HCT116 (cell line): ENCODE data around the gene ASNSD1. TPM values are rescaled to one million over a fixed set of nuclear protein-coding genes. Genes with fewer than 3 reads are reported as not detected.

Source experiments
- ATAC-seq: fragments of 200-7000 bp; cut with Tn5 transposase; 2 replicates; pipeline ENCODE4 v1.9.1; 2020; ENCODE audit warnings: mild to moderate bottlenecking, moderate library complexity
- BruUV-seq: library from RNA; stranded (reverse); fragments of 400-500 nt; replicated peaks from 2 replicates; lab custom pipeline; 2021; lab: Mats Ljungman, UMichigan
- CTCF ChIA-PET: fragments of 300-600 bp; sonication (Branson Sonifier 250); formaldehyde crosslinking; loops from one replicate; lab custom pipeline; 2021; ENCODE audit warnings: antibody characterized with exemption; lab: Charles Lee
- POLR2A ChIA-PET: fragments of 300-600, 350-600 bp; sonication (Branson Sonifier 250); formaldehyde crosslinking; loops from one replicate; lab custom pipeline; 2021; ENCODE audit warnings: antibody characterized with exemption; lab: Charles Lee
- RAD21 ChIA-PET, 2 experiments: fragments of 300-600 bp; sonication (Branson Sonifier 250); formaldehyde crosslinking; loops; one replicate each; lab custom pipeline; 2023; ENCODE audit warnings: low total read pairs in 2 of 2; ENCODE audit not compliant: uncharacterized antibody in 2 of 2, unreplicated experiment in 2 of 2, low non-redundant PET in 1 of 2; lab: Charles Lee
- DNase-seq: peaks from one replicate; pipeline ENCODE4 v3.0.0-alpha.2; 2010; ENCODE audit warnings: low read depth, low spot score
- H2AFZ ChIP-seq: fragments of 200-600 bp; shearing (Covaris generic), sonication (generic); 2 replicates; pipeline ENCODE4 v1.6.1; 2017; ENCODE audit warnings: low read depth, mixed run types, mixed read lengths, antibody characterized with exemption, low read length; ENCODE audit not compliant: poor library complexity, severe bottlenecking
- H3K27ac ChIP-seq: 2 replicates; pipeline ENCODE4 v1.5.1; 2012; ENCODE audit warnings: low read depth, low read length
- H3K27me3 ChIP-seq: fragments of 200-600 bp; sonication (generic); 2 replicates; pipeline ENCODE4 v1.6.1; 2016; ENCODE audit warnings: mixed run types, low read length, mixed read lengths; ENCODE audit not compliant: insufficient read depth
- H3K36me3 ChIP-seq, 2 experiments: fragments of 200-500 bp in 1 of 2; fragments of 200-600 bp in 1 of 2; sonication (Bioruptor generic) in 1 of 2; sonication (generic) in 1 of 2; 2 replicates each; pipeline versions ENCODE4 v1.5.1 to v1.6.1; 2014 to 2016; ENCODE audit warnings: low read length in 2 of 2, inconsistent platforms in 1 of 2, mixed read lengths in 1 of 2, mixed run types in 1 of 2; ENCODE audit not compliant: insufficient read depth in 2 of 2, control insufficient read depth in 1 of 2
- H3K4me1 ChIP-seq, 2 experiments: fragments of 200-600 bp in 1 of 2; sonication (generic) in 1 of 2; 2 replicates each; pipeline versions ENCODE4 v1.5.1 to v1.6.1; 2012 to 2017; ENCODE audit warnings: low read length in 2 of 2, inconsistent platforms in 1 of 2, mild to moderate bottlenecking in 1 of 2, mixed read lengths in 1 of 2, mixed run types in 1 of 2, moderate library complexity in 1 of 2; ENCODE audit not compliant: insufficient read depth in 2 of 2, control insufficient read depth in 1 of 2
- H3K4me2 ChIP-seq: fragments of 200-600 bp; sonication (generic); 2 replicates; pipeline ENCODE4 v1.6.1; 2017; ENCODE audit warnings: mixed run types, low read length, mixed read lengths
- H3K4me3 ChIP-seq, 2 experiments: fragments of 200-600 bp in 1 of 2; sonication (generic) in 1 of 2; replicated peaks in 1 of 2; 2 replicates each; pipeline ENCODE4 v1.5.1; 2011 to 2016; ENCODE audit warnings: low read length in 2 of 2, control low read depth in 1 of 2, low read depth in 1 of 2, mild to moderate bottlenecking in 1 of 2, mixed read lengths in 1 of 2, mixed run types in 1 of 2
- H3K79me2 ChIP-seq: fragments of 200-600 bp; sonication (generic); 2 replicates; pipeline ENCODE4 v1.6.1; 2017; ENCODE audit warnings: mild to moderate bottlenecking, mixed run types, low read length, moderate library complexity, mixed read lengths; ENCODE audit not compliant: insufficient read depth
- H3K9ac ChIP-seq: fragments of 200-600 bp; sonication (generic); 2 replicates; pipeline ENCODE4 v1.6.1; 2016; ENCODE audit warnings: low read length, mixed read lengths
- H3K9me2 ChIP-seq: fragments of 200-600 bp; sonication (generic), shearing (Covaris generic); 2 replicates; pipeline ENCODE4 v1.6.1; 2017; ENCODE audit warnings: mixed run types, mild to moderate bottlenecking, moderate library complexity; ENCODE audit not compliant: insufficient read depth
- H3K9me3 ChIP-seq, 2 experiments: fragments of 200-500 bp in 1 of 2; fragments of 200-600 bp in 1 of 2; sonication (Bioruptor generic) in 1 of 2; sonication (generic) in 1 of 2; 2 replicates each; pipeline ENCODE4 v1.6.1; 2014 to 2017; ENCODE audit warnings: low read length in 2 of 2, mixed read lengths in 2 of 2, inconsistent platforms in 1 of 2, low read depth in 1 of 2, mild to moderate bottlenecking in 1 of 2, mixed run types in 1 of 2, moderate library complexity in 1 of 2; ENCODE audit not compliant: control insufficient read depth in 1 of 2, insufficient read depth in 1 of 2
- H4K20me1 ChIP-seq: fragments of 200-600 bp; sonication (generic), shearing (Covaris generic); 2 replicates; pipeline ENCODE4 v1.6.1; 2017; ENCODE audit warnings: mixed run types, mild to moderate bottlenecking, moderate library complexity; ENCODE audit not compliant: insufficient read depth
- CBX3 ChIP-seq: IDR thresholded peaks from 2 replicates; pipeline ENCODE4 v1.6.1; 2012; ENCODE audit warnings: low read depth
- CEBPB ChIP-seq: IDR thresholded peaks from 2 replicates; pipeline ENCODE4 v1.6.1; 2012; ENCODE audit warnings: low read depth
- CTCF ChIP-seq, 3 experiments: fragments of 200-600 bp in 1 of 3; sonication (generic) in 1 of 3; IDR thresholded peaks in 2 of 3; conservative IDR thresholded peaks in 1 of 3; 2 replicates each; pipeline ENCODE4 v1.5.1; 2012 to 2017; ENCODE audit warnings: low read depth in 2 of 3, low read length in 2 of 3, antibody characterized with exemption in 1 of 3, borderline replicate concordance in 1 of 3, control low read depth in 1 of 3, mild to moderate bottlenecking in 1 of 3, mixed read lengths in 1 of 3, mixed run types in 1 of 3, moderate library complexity in 1 of 3; ENCODE audit not compliant: insufficient read depth in 1 of 3
- EGR1 ChIP-seq: IDR thresholded peaks from 2 replicates; pipeline ENCODE4 v1.6.1; 2012; ENCODE audit warnings: low read depth
- ELF1 ChIP-seq: IDR thresholded peaks from 2 replicates; pipeline ENCODE4 v1.6.1; 2012; ENCODE audit warnings: low read depth, borderline replicate concordance
- EZH2 ChIP-seq: fragments of 200-600 bp; sonication (generic); IDR thresholded peaks from 2 replicates; pipeline ENCODE4 v1.6.1; 2017; ENCODE audit warnings: antibody characterized with exemption, mixed run types
- EZH2phosphoT487 ChIP-seq: fragments of 200-600 bp; IDR thresholded peaks from 2 replicates; pipeline ENCODE4 v1.6.1; 2018; ENCODE audit warnings: antibody characterized with exemption, borderline replicate concordance
- FOSL1 ChIP-seq: IDR thresholded peaks from 2 replicates; pipeline ENCODE4 v1.6.1; 2012; ENCODE audit warnings: low read depth
- MAX ChIP-seq: IDR thresholded peaks from 2 replicates; pipeline ENCODE4 v1.6.1; 2012
- POLR2A ChIP-seq: IDR thresholded peaks from 2 replicates; pipeline ENCODE4 v1.7.0; 2011; ENCODE audit warnings: borderline replicate concordance; ENCODE audit not compliant: insufficient read depth, insufficient read length; ENCODE audit errors: extremely low read depth
- POLR2AphosphoS5 ChIP-seq: IDR thresholded peaks from 2 replicates; pipeline ENCODE4 v1.6.1; 2011; ENCODE audit warnings: mild to moderate bottlenecking, low read depth, low read length, moderate library complexity
- RAD21 ChIP-seq: IDR thresholded peaks from 2 replicates; pipeline ENCODE4 v1.6.1; 2012; ENCODE audit warnings: low read depth, mild to moderate bottlenecking
- REST ChIP-seq: IDR thresholded peaks from 2 replicates; pipeline ENCODE4 v1.6.1; 2012; ENCODE audit warnings: low read depth
- SP1 ChIP-seq: IDR thresholded peaks from 2 replicates; pipeline ENCODE4 v1.6.1; 2012; ENCODE audit warnings: low read depth
- SRF ChIP-seq: IDR thresholded peaks from 2 replicates; pipeline ENCODE4 v1.6.1; 2012; ENCODE audit warnings: low read depth
- YY1 ChIP-seq: IDR thresholded peaks from 2 replicates; pipeline ENCODE4 v1.6.1; 2011; ENCODE audit warnings: low read length, low read depth, moderate library complexity, mild to moderate bottlenecking; ENCODE audit not compliant: insufficient replicate concordance; ENCODE audit errors: extremely low read depth
- ZFX ChIP-seq: fragments of 450-650 bp; IDR thresholded peaks from 2 replicates; pipeline ENCODE4 v1.6.1; 2017
- ZNF274 ChIP-seq: fragments of 200-500 bp; sonication (Bioruptor generic); IDR thresholded peaks from 2 replicates; pipeline ENCODE4 v1.6.1; 2014; ENCODE audit warnings: mild to moderate bottlenecking, low read depth, low read length, inconsistent platforms
- intact Hi-C: fragments of 100-400 bp; cut with micrococcal nuclease; formaldehyde crosslinking; loops from 2 replicates; pipeline ENCODE4 v1.10.0; 2022
- total RNA-seq: library from RNA; stranded (reverse); gene quantifications from one replicate; pipeline ENCODE4 v1.2.1, GENCODE V29; 2021; ENCODE audit not compliant: unreplicated experiment

Gene ASNSD1
- total RNA-seq, 1 experiment from 2014 or later: 33.6 TPM

GRCh38 chr2:189635353-189635752, 25.9 kb upstream of the ASNSD1 start (continued):
- TF ChIP-seq ZNF274 (no peak), EGR1 (no peak), ZFX (no peak)
- TF ChIP-seq, all 23 proteins: peak for 0

GRCh38 chr2:189638301-189639006, 22.8 kb upstream of the ASNSD1 start:
- H3K36me3 ChIP-seq: no peaks in the 10 kb centered on the region
- H3K27ac ChIP-seq: no peak overlapping the region
- H3K4me2 ChIP-seq: no peak overlapping the region
- ChIA-PET RAD21 (no interaction called here), POLR2A (no interaction called here)
- no peak overlapping the region for H3K9ac ChIP-seq
- no peak overlapping the region for H2AFZ ChIP-seq
- H3K27me3 ChIP-seq: no peaks in the 10 kb centered on the region
- no peaks in the 10 kb centered on the region for H3K9me2 ChIP-seq
- no TSS peak for BruUV-seq
- no peaks in the 10 kb centered on the region for H3K79me2 ChIP-seq
- H3K9me3 ChIP-seq: no peaks in the 10 kb centered on the region
- H3K4me3 ChIP-seq: no peak overlapping the region
- intact Hi-C loops: no loop called here
- H4K20me1 ChIP-seq: no peaks in the 10 kb centered on the region
- TF ChIP-seq EZH2 (no peak), ZFX (no peak), SRF (no peak), FOSL1 (no peak), SP1 (no peak), CTCF (IDR thresholded peaks at IDR 0.05 in 2 of 3, conservative IDR thresholded peaks at IDR 0.05 in 1 of 3; ENCODE audit: borderline replicate concordance in 1 of 3, insufficient read depth in 1 of 3, low read depth in 2 of 3, low read length in 2 of 3) (no peak), REST (no peak), RAD21 (no peak), POLR2AphosphoS5 (no peak), EGR1 (no peak), MAX (no peak), CEBPB (no peak), CBX3 (no peak), YY1 (no peak), POLR2A (no peak), EZH2phosphoT487 (no peak), ELF1 (no peak)
- TF ChIP-seq, all 23 proteins: peak for 0
- DNase-seq (no peak), ATAC-seq (no peak)
- CTCF ChIA-PET: no interaction called here
- no peaks in the 10 kb centered on the region for H3K4me1 ChIP-seq
